GM23338 (cell line): Measurements from ENCODE around the gene SDHA. TPM values are rescaled to one million over a fixed set of nuclear protein-coding genes. Genes with fewer than 3 reads are reported as not detected.
A peak's percentile ranks its signal among the peaks of the same experiment; 100 is the strongest.

Source experiments
- ATAC-seq: fragments of 200-7000 bp; cut with Tn5 transposase; 3 replicates; pipeline ENCODE4 v1.9.1; 2020
- DNase-seq: peaks from one replicate; pipeline ENCODE4 v3.0.0-alpha.2; 2015; ENCODE audit warnings: low spot score
- H2AFZ ChIP-seq: fragments of 200-600 bp; sonication (generic); 2 replicates; pipeline ENCODE4 v1.8.0; 2016; ENCODE audit warnings: antibody characterized with exemption, mild to moderate bottlenecking, moderate library complexity
- H3F3A ChIP-seq: fragments of 200-600 bp; sonication (generic); replicated peaks from 2 replicates; pipeline ENCODE4 v1.8.0; 2017; ENCODE audit warnings: antibody characterized with exemption, mixed run types, low read depth
- H3K27ac ChIP-seq: fragments of 200-600 bp; sonication (generic); 2 replicates; pipeline ENCODE4 v1.6.1; 2016; ENCODE audit warnings: low read depth
- H3K27me3 ChIP-seq: fragments of 200-600 bp; sonication (generic); 2 replicates; pipeline ENCODE4 v1.8.0; 2016; ENCODE audit warnings: mild to moderate bottlenecking, mixed run types, moderate library complexity; ENCODE audit not compliant: insufficient read depth
- H3K36me3 ChIP-seq: fragments of 200-600 bp; sonication (generic); 2 replicates; pipeline ENCODE4 v1.8.0; 2016; ENCODE audit warnings: mild to moderate bottlenecking; ENCODE audit not compliant: insufficient read depth
- H3K4me1 ChIP-seq: fragments of 200-600 bp; sonication (generic); 2 replicates; pipeline ENCODE4 v1.8.0; 2016; ENCODE audit warnings: mild to moderate bottlenecking, moderate library complexity; ENCODE audit not compliant: insufficient read depth
- H3K4me2 ChIP-seq: fragments of 200-600 bp; sonication (generic); 2 replicates; pipeline ENCODE4 v1.7.1; 2017; ENCODE audit warnings: mixed run types
- H3K4me3 ChIP-seq: fragments of 200-600 bp; sonication (generic); 2 replicates; pipeline ENCODE4 v1.6.1; 2016; ENCODE audit warnings: mixed run types
- H3K79me2 ChIP-seq: fragments of 200-600 bp; sonication (generic); replicated peaks from 2 replicates; pipeline ENCODE4 v1.8.0; 2017; ENCODE audit warnings: mild to moderate bottlenecking; ENCODE audit not compliant: insufficient read depth
- H3K9me2 ChIP-seq: fragments of 200-600 bp; sonication (generic); 2 replicates; pipeline ENCODE4 v1.8.0; 2017; ENCODE audit not compliant: insufficient read depth
- H4K20me1 ChIP-seq: fragments of 200-600 bp; sonication (generic); replicated peaks from 2 replicates; pipeline ENCODE4 v1.8.0; 2017; ENCODE audit warnings: mild to moderate bottlenecking; ENCODE audit not compliant: insufficient read depth
- H3K27ac Mint-ChIP-seq: 2 replicates; pipeline ENCODE4 v1.8.0; 2020; ENCODE audit warnings: inconsistent platforms, mild to moderate bottlenecking, moderate library complexity, mixed read lengths
- H3K27me3 Mint-ChIP-seq: 3 replicates; pipeline ENCODE4 v1.8.0; 2022; ENCODE audit warnings: low read depth, mild to moderate bottlenecking, moderate library complexity, mixed read lengths, inconsistent platforms; ENCODE audit not compliant: insufficient read depth, poor library complexity
- H3K36me3 Mint-ChIP-seq: 3 replicates; pipeline ENCODE4 v1.8.0; 2021; ENCODE audit warnings: low read depth, mild to moderate bottlenecking, inconsistent platforms, moderate library complexity, mixed read lengths
- H3K4me1 Mint-ChIP-seq: 3 replicates; pipeline ENCODE4 v1.8.0; 2020; ENCODE audit warnings: mild to moderate bottlenecking, inconsistent platforms, mixed read lengths
- H3K4me3 Mint-ChIP-seq: 3 replicates; pipeline ENCODE4 v1.8.0; 2021; ENCODE audit warnings: moderate library complexity, mild to moderate bottlenecking, inconsistent platforms, mixed read lengths
- H3K9me3 Mint-ChIP-seq: 3 replicates; pipeline ENCODE4 v1.8.0; 2020; ENCODE audit warnings: moderate library complexity, mild to moderate bottlenecking, inconsistent platforms, mixed read lengths
- CREB1 ChIP-seq: fragments of 250-450 bp; sonication (Bioruptor Pico); IDR thresholded peaks from 2 replicates; pipeline ENCODE4 v1.5.0; 2020; ENCODE audit warnings: low read depth, mild to moderate bottlenecking, moderate library complexity
- ETS1 ChIP-seq: IDR thresholded peaks from 2 replicates; pipeline ENCODE4 v1.6.1; 2016; ENCODE audit warnings: antibody characterized with exemption
- EZH2 ChIP-seq: fragments of 200-600 bp; sonication (generic); IDR thresholded peaks from one replicate; pipeline ENCODE4 v1.8.0; 2017; ENCODE audit warnings: antibody characterized with exemption, mild to moderate bottlenecking, low read depth; ENCODE audit not compliant: unreplicated experiment
- EZH2phosphoT487 ChIP-seq: fragments of 200-600 bp; sonication (generic); IDR thresholded peaks from one replicate; pipeline ENCODE4 v1.8.1; 2018; ENCODE audit warnings: antibody characterized with exemption; ENCODE audit not compliant: unreplicated experiment
- JUNB ChIP-seq: IDR thresholded peaks from one replicate; pipeline ENCODE4 v1.6.1; 2016; ENCODE audit warnings: antibody characterized with exemption; ENCODE audit not compliant: unreplicated experiment
- NANOG ChIP-seq: IDR thresholded peaks from 2 replicates; pipeline ENCODE4 v1.6.1; 2016; ENCODE audit warnings: antibody characterized with exemption, borderline replicate concordance
- STAT1 ChIP-seq: IDR thresholded peaks from one replicate; pipeline ENCODE4 v1.6.1; 2016; ENCODE audit warnings: antibody characterized with exemption; ENCODE audit not compliant: unreplicated experiment
- ZNF114 ChIP-seq: fragments of 250-450 bp; sonication (Bioruptor Pico); IDR thresholded peaks from 2 replicates; pipeline ENCODE4 v1.5.0; 2020; ENCODE audit warnings: mild to moderate bottlenecking, moderate library complexity
- ZNF331 ChIP-seq: fragments of 250-450 bp; sonication (Bioruptor Pico); IDR thresholded peaks from 2 replicates; pipeline ENCODE4 v1.5.0; 2020; ENCODE audit warnings: low read depth, mild to moderate bottlenecking, moderate library complexity
- polyA plus RNA-seq: library from polyadenylated mRNA; unstranded; fragments of >200 nt; fragmentation: Nextera tagmentation; extraction: Ambion mirVana; gene quantifications from 2 replicates; pipeline ENCODE4 v1.2.1, GENCODE V29; 2016
- total RNA-seq: library from RNA; depleted of rRNA; stranded (reverse); fragments of >200 nt; shearing (Covaris generic); gene quantifications from 2 replicates; pipeline ENCODE4 v1.2.3, GENCODE V29; 2014
- TF ChIP-seq, protein P1 (sequence below), 2 experiments: fragments of 200-600 bp in 1 of 2; sonication (generic) in 1 of 2; conservative IDR thresholded peaks; 2 replicates each; pipeline versions ENCODE4 v1.5.1 to v1.6.1; 2016 to 2017; ENCODE audit warnings: antibody characterized with exemption in 2 of 2, low read depth in 2 of 2, mild to moderate bottlenecking in 2 of 2, moderate library complexity in 1 of 2
- TF ChIP-seq, protein P2 (sequence below): IDR thresholded peaks from one replicate; pipeline ENCODE4 v1.6.1; 2018; ENCODE audit warnings: antibody characterized with exemption; ENCODE audit not compliant: unreplicated experiment

Gene SDHA
- total and polyA plus RNA-seq, 2 experiments from 2014 or later = 62.2 to 70.6 TPM

DNA sequence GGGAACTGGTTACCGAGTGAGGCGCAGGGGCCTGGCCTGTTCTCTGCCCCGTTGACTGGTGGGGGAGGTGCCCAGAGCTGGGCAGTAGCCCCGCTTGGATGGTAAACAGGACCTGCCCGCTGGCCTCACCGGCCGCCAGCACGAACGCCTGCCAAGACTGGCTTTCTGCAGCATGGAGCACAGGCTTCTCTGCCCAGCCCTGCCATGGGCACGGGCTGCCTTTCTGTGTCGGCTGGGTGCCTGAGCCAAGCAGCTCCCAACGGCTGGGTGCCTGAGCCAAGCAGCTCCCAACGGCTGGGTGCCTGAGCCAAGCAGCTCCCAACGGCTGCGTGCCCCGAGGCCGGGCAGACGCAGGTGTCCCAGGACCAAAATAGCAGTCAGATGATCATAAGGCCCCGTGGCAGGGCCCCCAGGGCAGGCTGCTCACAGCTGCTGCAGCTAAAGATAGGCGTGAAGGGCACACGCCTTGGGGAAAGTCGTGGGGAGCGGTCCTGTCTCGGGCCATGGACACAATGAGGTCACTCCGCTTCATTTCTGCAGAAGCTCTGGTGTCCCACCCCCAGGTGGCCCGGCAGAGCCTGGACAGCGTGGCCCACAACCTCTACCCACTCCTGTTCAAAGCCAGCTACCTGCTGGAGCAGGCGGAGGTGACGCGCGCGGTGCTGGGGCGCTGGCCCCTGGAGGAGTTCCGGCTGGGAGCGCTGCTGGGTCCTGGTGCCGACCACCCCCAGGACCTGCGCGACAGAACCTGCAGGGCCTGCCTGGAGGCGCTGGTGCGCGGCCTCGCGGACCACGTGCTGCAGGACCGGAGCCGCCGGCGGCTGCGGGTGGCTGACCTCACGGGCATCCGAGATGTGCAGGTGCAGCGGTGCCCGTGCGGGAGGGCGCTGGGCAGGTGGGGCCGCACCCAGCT, 26.8 kb upstream of the SDHA start, which contains the start of gene LRRC14B:
Gene LRRC14B, plus strand, starts transcription at position 460 of the 913 bp plus-strand sequence. Its CDS starts 44 bp downstream, at position 504.
- Histone ChIP-seq H2AFZ (no peak within 1 kb of the TSS), H3K36me3 (no peaks in the 10 kb centered on the region), H3K4me3 (no peak within 1 kb of the TSS), H3K4me2 (no peak within 1 kb of the TSS), H4K20me1 (no peaks in the 10 kb centered on the region), H3K27ac (no peak within 1 kb of the TSS), H3K79me2 (no peaks in the 10 kb centered on the region), H3K9me2 (no peaks in the 10 kb centered on the region), H3K27me3 (no peaks in the 10 kb centered on the region), H3K4me1 (no peaks in the 10 kb centered on the region; the same call in 1 of the 2 replicates), H3F3A (0 out of 2 replicates have a peak, but pooled peaks cover 2% of the 10 kb centered on the region)
- Mint-ChIP-seq H3K36me3 (no peaks in the 10 kb centered on the region), H3K4me3 (no peak within 1 kb of the TSS), H3K27me3 (peaks cover 14% of the 10 kb centered on the region), H3K9me3 (no peaks in the 10 kb centered on the region), H3K27ac (no peak within 1 kb of the TSS), H3K4me1 (peaks cover 16% of the 10 kb centered on the region; the same call in 2 of the 3 replicates)
- DNase-seq (no peak), ATAC-seq (peak; percentile 8)
- TF ChIP-seq, protein P1, sequence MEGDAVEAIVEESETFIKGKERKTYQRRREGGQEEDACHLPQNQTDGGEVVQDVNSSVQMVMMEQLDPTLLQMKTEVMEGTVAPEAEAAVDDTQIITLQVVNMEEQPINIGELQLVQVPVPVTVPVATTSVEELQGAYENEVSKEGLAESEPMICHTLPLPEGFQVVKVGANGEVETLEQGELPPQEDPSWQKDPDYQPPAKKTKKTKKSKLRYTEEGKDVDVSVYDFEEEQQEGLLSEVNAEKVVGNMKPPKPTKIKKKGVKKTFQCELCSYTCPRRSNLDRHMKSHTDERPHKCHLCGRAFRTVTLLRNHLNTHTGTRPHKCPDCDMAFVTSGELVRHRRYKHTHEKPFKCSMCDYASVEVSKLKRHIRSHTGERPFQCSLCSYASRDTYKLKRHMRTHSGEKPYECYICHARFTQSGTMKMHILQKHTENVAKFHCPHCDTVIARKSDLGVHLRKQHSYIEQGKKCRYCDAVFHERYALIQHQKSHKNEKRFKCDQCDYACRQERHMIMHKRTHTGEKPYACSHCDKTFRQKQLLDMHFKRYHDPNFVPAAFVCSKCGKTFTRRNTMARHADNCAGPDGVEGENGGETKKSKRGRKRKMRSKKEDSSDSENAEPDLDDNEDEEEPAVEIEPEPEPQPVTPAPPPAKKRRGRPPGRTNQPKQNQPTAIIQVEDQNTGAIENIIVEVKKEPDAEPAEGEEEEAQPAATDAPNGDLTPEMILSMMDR (conservative IDR thresholded peaks at IDR 0.05; ENCODE audit: low read depth in 2 of 2) = no peak
- TF ChIP-seq ZNF331 (CRISPR knock-in tag) (no peak), NANOG (no peak), CREB1 (CRISPR knock-in tag) (no peak), EZH2 (no peak), ETS1 (no peak), JUNB (no peak), ZNF114 (CRISPR knock-in tag) (no peak)

DNA sequence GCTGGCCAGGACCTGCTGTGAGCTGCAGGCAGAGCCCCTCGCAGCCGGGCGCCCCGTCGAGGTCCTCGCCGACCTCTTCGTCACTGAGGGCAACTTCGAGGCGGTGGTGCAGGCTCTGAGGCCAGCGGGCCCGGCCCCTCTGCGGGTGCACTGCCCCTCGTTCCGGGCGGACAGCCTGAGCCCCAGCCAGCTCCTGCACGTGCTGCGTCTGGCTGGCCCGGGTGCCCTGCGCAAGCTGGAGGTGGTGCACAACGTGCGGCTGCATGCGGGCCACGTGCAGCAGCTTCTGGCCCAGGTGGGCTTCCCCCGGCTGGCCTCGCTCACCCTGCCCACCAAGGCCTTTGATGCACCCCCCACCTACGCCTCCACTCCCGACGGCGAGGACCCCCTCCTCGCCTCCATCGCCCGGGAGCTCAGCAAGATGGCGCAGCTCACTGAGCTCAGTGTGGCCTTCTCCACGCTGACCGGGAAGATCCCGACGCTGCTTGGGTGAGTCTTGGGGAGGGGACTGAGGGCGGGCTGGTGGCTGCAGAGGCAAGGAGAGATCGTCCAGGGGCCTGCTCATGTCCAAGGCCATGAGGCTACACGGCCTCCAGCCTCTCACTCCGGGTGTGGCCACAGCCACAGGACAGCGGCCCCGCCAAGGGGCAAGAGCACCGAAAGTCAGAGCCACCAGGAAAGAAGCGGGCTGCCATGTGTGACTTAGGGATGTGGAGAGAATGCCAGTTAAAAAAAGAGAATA, 26.0 kb upstream of the SDHA start:
- H3F3A ChIP-seq = 0 out of 2 replicates have a peak, but pooled peaks cover 2% of the 10 kb centered on the region
- Mint-ChIP-seq H3K9me3 (no peaks in the 10 kb centered on the region), H3K4me3 (no peak overlapping the region), H3K27me3 (peaks cover 14% of the 10 kb centered on the region), H3K4me1 (peaks cover 16% of the 10 kb centered on the region; the same call in 2 of the 3 replicates), H3K27ac (no peak overlapping the region), H3K36me3 (no peaks in the 10 kb centered on the region)
- H2AFZ ChIP-seq = no peak overlapping the region
- no peaks in the 10 kb centered on the region for H4K20me1 ChIP-seq
- no peaks in the 10 kb centered on the region for H3K36me3 ChIP-seq
- DNase-seq (no peak), ATAC-seq (no peak)
- no peak overlapping the region for H3K27ac ChIP-seq
- no peak overlapping the region for H3K4me3 ChIP-seq
- no peaks in the 10 kb centered on the region for H3K27me3 ChIP-seq
- H3K4me1 ChIP-seq = no peaks in the 10 kb centered on the region; the same call in 1 of the 2 replicates
- no peaks in the 10 kb centered on the region for H3K9me2 ChIP-seq
- no peak overlapping the region for H3K4me2 ChIP-seq
- H3K79me2 ChIP-seq = no peaks in the 10 kb centered on the region
- TF ChIP-seq EZH2phosphoT487 (no peak), ZNF114 (CRISPR knock-in tag) (no peak), STAT1 (no peak)
- TF ChIP-seq, protein P2, sequence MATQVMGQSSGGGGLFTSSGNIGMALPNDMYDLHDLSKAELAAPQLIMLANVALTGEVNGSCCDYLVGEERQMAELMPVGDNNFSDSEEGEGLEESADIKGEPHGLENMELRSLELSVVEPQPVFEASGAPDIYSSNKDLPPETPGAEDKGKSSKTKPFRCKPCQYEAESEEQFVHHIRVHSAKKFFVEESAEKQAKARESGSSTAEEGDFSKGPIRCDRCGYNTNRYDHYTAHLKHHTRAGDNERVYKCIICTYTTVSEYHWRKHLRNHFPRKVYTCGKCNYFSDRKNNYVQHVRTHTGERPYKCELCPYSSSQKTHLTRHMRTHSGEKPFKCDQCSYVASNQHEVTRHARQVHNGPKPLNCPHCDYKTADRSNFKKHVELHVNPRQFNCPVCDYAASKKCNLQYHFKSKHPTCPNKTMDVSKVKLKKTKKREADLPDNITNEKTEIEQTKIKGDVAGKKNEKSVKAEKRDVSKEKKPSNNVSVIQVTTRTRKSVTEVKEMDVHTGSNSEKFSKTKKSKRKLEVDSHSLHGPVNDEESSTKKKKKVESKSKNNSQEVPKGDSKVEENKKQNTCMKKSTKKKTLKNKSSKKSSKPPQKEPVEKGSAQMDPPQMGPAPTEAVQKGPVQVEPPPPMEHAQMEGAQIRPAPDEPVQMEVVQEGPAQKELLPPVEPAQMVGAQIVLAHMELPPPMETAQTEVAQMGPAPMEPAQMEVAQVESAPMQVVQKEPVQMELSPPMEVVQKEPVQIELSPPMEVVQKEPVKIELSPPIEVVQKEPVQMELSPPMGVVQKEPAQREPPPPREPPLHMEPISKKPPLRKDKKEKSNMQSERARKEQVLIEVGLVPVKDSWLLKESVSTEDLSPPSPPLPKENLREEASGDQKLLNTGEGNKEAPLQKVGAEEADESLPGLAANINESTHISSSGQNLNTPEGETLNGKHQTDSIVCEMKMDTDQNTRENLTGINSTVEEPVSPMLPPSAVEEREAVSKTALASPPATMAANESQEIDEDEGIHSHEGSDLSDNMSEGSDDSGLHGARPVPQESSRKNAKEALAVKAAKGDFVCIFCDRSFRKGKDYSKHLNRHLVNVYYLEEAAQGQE = no peak
